ENCODE data around the gene C5orf63.
"Not testable (repeated sequence)": the region's sequence is repeated elsewhere in the genome, so short reads cannot be mapped to it uniquely, and the experiment has no call there.

C5orf63 gene

DNA sequence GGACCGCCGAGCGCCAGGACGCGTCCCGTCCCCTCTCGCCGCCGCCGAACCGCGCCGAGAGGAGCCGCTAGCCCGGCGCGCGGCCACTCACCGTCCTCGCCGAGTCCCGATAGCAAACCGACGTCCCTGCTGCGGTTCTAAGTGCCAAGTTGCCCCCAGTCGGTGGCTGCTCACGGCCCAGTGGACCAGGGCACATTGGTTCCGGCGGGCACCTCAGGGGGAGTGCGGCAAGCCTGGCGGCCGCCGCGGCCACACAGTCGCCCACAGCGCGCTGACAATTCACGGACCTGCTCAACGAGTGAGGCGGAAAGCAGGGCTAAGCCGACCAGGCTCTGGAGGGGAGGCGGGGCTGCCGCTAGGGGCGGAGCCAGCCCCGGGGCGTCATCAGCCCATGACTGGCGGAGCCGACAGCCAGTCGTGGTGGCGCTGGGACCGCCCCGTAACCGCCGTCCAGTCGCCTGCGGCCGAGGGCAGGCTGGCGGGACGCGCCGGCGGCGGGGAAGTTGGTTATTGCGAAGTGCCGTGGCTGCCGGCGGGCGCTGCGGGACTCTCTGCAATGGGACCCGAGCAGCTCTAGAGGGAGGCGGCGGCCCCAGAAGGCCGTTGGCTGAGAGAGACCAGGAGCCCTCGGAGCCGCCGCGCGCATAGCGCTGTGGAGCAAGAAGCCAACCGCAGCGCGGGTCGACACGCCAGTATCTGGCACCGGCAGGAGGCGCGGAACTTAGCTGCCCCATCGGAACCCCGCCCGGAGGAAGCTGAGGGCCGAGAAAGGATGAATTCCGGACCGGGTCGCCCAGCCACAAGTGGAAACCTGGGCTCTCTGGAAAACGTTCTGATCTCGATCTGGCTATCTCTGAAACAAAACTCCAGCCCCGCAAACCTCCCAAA, 42.8 kb downstream of the C5orf63 start, which contains the start of gene MARCHF3:
TSS of gene MARCHF3 (minus strand) at position 300 of the 888 bp plus-strand sequence. CDS start 112,387 bp downstream, outside the sequence.
- DNase-seq: peak; percentile 97

DNA sequence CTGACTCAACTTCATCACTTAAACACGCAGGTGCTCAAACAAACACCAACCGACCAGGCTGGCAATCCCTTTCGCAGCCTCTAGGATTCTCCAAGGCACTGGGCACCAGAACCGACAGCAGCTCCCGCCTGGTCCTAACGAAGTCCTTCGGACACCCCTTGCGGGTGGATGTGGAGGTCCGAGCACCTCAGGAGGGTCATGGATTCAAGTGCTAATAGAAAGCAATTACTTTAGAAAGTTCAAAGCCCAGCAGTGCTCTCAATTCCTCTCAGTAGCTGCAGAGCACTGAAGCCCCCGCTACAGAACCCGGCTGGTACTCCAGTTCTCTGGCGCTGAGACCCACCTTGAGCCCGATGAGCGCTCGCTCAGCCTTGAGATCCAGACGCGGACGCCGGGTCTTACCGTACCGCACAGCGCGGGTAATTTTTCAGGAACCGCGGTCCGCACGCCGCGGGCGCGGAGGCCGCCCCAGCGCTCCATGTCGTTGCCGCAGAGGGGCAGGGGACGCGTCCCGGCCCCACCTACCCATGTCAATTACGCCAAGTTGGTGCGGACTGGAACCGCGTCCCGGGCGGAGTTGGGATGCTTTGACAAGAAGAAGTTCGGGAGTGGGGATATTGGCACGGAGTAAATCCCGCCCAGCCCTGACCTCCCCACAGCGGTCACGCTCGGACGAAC, 43.6 kb downstream of the C5orf63 start:
- peak; percentile 57 for DNase-seq

DNA sequence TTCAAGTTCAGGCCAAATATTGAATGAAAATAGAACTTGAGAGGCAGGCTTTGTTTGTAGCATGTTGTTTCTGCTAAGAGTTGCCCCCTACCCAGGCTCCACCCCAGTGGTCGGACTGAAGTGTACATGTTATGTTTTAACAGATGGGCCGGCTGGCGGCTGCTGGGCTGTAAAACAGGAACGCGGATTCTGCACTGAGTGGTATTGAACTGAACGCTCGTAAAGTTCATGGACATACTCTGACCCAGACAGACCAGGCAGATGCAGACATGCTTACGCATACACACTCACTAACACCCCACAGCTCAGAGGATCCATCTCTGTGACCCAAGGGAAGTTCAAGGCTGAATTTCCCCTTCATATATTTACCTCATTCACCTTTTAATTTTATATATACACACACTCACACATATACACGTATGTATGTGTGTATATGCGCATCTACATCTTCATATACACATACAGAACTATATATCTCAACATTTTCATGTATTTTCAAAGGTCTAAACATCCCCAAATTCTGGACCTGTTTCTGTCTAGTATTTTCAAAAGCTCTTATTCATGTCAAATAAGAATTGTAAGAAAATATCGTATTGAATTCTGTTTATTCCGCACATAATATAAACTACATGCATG, 44.4 kb downstream of the C5orf63 start:
- DNase-seq: no peak

DNA sequence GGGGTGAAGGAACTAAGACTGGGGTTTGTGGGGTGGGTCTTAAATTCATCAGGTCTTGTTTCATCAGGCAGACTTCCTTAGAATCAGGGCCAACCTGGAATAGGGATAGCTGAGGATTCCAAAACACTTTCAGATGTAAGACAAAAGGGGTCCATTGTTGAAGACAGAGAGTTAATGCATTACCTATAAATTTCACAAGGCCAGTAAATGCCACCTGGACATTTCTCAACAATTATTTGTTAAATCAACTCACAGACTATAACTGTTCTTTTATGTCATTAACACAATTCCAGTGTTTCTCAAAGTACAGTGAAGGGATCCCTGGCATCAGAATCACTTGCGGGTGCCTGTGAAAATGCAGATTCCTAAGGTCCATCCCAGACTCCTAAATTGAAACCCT, 45.8 kb downstream of the C5orf63 start:
- no peak for DNase-seq

DNA sequence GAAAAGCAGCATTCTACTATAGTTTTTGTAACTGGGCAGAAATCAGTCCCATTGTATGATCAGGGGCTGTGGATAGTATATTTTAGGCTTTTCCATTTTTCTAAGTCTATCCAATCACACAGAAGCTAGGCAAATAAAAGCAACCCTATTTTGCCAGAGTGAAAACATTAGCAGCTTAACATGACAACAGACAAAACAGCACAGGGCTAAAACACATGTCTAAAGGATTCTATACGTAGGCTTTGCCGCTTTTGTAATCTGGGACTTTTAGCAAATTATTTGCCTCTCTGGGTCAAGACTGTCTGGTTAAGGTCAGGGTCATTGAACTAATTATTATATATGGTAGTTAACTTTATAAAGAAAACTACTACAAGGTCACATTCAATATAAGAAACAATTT, 47.1 kb downstream of the C5orf63 start:
- no peak for DNase-seq

DNA sequence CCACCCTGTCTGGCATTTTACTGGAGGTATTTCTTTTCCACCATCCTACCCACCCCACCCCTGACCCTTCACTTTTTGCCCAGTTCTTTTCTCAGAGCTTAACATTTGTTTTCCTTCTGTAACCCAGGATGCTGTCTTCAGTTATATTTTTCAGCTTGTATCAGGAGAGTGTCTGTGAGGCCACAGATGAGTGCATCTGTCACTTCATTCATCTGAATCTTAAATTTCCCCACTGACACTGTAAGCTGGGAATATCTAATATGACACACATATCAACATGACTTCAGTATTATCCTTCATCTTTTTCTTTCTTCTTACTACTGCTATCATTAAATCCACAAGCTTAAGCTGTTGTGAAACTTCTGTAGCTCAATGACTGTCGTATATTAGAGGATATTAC, 47.8 kb downstream of the C5orf63 start:
- DNase-seq: no peak

DNA sequence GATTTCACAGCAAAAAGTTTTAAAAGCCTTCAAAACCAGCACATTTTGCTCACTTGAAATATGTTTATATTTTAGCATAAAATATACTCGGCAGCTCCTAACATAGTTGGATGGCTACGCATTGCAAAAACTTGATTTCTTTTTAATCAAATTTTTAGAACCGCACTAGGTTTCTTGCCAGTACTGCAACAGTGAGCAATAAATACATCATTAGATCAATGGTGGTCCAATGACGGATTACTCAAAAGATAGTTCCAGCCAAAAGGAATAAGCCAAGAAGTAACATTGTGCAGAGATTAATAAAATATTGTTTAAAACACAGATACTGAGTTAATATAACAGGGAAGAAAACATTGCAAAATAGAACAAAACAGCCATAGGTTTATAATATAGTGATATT, 48.5 kb downstream of the C5orf63 start:
- DNase-seq: no peak

DNA sequence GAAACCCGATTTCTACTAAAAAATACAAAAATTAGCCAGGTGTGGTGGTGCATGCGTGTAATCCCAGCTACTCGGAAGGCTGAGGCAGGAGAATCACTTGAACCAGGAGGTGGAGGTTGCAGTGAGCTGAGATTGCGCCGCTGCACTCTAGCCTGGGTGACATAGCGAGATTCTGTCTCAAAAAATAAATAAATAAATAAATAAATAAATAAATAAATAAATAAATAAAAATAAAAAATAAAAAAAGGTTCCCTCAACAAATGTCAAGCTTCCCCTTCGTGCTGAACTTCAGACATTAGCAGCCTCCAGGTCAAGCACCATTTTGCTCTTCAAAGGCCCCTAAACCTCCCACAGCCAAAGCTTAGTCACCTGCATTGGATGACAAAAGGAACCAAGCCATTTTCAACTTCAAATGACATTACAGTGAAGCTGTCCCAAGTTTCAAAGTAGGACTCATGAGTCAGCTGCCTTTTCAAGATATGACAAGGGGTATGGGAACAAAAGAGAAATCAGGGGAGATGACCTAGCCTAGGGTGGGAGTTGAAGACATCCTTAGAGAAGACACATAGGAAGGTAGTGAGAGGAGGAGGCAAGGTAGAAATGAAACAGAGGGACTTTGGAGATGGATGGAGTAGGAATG, 49.6 kb downstream of the C5orf63 start:
- DNase-seq: not testable (repeated sequence)

DNA sequence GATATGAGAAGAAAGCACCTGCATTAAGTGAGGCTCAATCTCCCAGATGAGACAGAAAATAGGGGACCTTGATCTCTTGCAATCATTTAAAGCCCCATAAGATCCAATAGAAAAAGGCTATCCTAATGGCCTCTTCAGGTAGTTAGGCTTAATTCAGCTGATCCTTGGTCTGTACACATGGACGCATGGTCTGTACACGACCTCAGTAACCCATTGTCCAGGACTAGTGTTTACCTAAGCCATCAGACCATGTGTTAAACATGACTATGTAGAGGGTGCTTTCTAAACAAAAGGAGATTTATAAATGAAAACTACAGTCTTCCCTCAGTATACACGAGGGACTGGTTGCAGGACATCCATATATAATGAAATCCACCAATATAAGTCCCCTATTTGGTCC, 50.5 kb downstream of the C5orf63 start:
- no peak for DNase-seq

DNA sequence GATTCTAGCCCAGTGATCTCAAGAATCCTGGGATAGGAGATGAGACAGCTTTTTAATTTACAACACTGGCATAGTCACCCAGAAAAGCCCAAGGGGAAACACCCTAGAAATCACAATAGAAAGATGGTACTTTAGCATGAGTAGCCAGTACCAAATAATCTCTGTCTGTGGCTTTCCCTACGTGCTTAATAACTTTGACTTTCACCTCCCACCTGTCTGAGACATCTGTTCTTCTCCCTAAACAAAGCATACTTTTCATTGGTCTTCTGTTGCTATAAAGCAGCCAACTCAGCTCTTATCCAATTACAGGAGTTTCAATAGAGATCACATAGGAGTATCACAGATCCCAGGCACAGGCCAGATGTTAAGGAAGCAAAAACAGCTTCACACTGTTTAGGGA, 53.4 kb downstream of the C5orf63 start:
- DNase-seq: no peak

DNA sequence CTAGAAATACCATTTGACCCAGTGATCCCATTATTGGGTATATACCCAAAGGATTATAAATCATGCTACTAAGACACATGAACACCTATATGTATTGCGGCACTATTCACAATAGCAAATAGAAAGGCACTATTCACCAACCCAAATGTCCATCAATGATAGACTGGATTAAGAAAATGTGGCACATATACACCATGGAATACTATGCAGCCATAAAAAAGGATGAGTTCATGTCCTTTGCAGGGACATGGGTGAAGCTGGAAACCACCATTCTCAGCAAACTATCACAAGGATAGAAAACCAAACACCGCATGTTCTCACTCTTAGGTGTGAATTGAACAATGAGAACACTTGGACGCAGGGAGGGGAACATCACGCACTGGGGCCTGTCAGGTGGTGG, 56.6 kb downstream of the C5orf63 start:
- not testable (repeated sequence) for DNase-seq

DNA sequence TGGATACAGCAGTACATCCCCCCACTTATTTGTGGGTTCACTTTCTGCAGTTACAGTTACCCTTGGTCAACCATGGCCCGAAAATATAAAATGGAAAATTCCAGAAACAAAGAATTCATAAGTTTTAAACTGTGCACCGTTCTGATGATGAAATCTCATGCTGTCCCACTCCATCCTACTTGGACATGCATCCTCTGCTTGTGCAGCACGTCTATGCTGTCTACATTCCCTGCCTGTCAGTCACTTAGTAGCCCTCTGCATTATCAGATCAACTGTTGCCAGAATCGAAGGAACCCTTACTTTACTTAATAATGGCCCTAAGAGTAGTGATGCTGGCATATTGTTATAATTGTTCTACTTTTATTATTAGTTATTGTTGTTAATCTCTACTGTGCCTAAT, 57.6 kb downstream of the C5orf63 start:
- no peak for DNase-seq

DNA sequence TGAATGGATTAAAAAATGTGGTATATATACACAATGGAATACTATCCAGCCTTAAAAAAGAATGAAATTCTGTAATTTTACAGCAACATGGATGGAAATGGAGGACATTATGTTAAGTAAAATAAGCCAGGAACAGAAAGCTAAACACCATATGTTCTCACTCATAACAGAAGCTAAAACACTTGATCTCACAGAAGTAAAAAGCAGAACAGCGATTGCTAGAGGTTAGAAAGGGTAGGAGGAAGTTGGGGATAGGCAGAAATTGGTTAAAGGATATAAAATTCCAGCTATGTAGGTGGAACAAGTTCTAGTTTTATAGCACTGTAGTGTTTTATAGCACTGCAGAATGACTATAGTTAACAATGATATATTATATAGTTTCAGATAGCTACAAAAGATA, 58.7 kb downstream of the C5orf63 start:
- no peak for DNase-seq

DNA sequence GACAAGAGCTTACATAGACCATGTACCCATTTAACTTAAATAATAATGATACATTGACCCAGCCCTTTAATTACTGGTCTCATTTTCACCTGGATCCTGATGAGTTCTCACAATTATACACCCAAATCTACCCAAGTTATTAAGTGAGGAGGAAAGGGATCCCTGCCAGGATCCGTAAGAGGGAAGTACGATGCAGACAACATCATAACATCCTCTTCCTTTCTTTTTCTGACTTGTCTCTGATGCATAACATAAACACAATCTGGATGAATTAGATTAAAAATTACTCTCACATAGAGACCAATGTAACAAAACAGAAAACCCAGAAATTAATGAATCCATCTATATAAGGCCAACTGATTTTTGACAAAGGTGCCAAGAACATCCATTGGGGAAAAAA, 59.9 kb downstream of the C5orf63 start:
- no peak for DNase-seq

DNA sequence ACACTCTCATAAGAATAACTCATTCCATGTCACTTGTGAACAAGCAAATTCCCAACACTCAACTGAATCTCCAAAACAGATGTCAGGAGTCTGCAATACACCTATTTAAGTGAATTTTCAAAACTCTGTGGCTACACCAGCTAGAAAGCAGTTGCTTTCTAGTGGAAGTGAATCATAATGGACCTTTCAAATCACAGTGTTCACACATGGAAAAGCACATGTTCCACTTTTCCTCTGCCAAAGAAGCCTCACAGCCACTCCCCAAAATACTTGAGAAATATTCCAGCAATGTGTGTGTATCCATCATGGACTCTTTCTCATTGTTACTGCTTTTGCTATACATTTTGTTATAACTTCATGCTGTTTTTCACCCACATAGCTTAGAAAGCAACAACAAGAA, 60.4 kb downstream of the C5orf63 start:
- no peak for DNase-seq

DNA sequence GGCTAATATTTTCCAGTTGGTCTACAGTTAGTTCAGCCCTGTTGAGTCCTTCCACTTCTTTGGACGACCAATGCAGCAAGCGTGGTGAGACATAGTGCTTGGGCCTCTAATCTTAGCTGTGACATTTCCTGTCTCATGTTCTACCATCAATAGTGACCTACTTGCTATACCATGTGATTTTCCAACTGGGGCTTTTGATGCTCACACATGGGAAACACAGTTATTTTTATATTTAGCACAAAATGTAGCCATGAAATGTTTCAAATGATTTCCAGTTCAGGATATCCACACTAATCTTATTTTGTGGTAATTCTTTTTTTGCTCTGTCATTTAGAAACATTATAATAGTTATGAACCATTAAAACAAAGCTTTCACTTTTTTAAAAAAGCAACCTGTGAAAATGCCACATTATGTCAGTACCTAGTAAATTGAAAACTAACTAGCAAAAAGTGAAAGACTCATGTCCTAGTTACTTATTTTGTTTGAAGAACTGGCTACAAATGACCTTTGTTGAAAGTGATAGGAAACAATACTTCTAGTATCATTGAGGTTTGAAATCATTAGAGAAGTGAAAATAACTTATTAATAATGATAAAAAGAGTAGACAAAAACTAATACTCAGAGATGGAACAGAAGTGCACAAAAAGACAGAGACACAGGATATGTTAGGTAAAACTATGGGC, 61.2 kb downstream of the C5orf63 start:
- no peak for DNase-seq

DNA sequence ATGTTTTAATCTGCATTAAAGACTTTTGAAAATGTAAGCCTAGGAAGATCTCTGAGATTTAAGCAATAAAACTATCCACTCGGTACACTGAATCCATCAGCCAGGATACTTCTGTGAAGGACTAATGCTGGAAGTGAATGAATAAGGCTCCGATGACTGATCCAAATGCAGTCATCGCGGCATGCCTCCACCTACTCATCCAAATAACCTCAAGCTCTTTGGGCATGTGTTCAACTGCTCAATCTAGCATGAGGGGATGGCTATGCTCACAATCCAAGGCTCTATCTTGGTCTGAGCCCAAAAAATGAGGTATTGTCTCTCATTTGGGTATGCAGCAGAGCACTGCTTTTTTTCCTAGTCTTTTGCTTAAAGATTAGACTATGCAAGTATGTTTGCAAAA, 62.1 kb downstream of the C5orf63 start:
- DNase-seq: no peak

DNA sequence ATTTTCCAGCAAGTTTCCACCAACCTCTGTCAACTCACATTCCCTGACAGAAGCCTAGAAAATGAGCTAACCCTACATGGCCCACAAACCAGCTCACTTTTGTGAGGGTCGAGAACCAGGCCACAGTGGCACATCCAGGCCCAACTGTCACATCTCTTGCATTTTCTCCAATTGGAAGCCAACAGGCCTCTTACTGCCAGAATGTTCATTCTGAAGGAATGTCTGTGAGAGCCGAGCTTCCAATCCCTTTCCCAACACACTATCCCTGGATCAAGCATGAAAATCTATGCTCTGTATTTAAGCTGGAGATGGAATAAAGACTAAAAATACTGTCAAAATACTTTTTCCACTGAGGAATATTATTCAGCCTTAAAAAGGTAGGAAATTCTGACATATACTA, 62.9 kb downstream of the C5orf63 start:
- DNase-seq: no peak

DNA sequence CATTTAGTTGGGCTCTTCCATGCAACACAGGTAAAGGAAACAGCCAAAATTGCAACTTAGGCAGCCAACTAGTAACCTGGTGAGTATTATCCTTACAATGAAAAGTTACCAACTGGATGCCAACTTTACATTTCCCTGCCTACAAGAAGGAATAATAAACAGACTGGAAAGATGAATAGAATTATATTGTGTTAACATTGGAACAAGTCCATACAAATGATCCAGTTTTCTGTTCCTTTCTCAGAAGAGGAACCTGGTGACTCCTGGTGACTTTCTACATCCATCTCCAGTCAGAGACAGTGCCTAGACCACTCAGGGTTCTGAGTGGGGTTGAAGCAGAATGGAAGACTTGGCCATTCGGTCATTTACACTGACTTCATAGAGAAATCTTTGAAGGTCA, 63.5 kb downstream of the C5orf63 start:
- no peak for DNase-seq

DNA sequence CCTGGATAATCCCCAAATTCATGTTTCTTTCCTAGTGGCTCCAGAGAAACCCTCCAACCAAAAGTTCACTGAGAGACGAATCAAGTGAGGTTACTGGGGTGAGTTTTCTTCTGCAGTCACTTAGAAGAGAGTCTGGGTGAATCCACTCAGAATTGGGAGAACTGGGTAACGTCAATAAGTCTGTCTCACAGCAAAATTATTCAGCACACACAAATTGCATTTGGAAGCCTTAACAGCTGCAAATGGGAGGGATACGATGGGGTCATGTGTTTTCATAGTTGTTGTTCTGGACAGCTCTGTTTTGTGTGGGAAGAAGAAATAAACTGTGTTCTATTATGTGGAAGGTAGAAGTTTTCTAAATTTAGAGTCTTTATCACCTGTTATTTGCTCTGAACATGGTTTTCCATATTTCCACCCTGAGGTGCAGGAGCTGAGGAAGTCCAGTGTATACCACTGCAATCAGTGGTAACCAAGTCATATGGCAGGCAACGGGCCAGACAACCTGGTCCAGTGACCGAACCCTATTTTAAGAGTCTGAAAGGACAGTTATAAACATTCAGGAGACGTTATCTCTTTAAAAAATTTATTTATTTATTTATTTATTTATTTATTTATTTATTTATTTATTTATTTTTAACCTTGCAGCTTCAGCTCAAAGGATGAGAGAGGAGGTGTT, 64.9 kb downstream of the C5orf63 start:
- no peak for DNase-seq

DNA sequence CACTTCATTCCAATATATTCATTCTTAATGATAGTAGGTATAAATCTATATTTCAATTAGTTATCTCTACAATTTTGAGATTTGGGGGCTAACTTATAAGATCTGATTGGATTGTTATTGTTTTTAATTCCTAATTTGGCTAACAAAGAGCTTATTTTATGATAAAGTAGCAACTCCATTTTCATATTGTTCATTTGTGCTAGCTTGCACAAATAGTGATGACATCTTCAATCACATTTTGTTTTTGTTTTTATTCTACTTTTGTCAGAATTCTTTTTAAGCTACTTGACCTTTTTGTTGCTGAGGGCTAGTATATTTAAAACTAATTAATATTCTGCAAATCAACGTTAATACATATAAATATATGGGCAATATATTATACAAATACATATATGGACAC, 65.8 kb downstream of the C5orf63 start:
- DNase-seq: no peak

DNA sequence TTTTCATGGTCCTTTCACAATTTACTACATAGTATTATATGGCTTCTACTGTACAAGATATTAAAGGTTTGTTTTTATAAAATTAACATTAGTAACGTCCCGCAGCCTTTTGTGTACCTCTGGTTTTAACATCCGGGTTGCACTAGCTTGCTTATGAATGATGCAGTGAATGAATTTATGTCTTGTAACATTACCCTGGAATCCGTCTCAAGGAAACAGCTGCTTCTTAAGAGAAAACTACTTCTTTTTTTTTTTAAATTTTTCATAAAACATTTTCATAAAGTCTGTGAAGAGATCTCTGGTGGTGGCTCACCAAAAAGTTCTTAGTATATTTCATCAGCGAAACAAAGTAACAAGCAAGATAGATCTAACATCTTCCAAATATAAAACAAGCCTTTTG, 66.6 kb downstream of the C5orf63 start:
- DNase-seq: no peak

All from RPMI8226 (cell line).